ENCODE results near the gene PTGS2.
"Not testable (repeated sequence)": the region's sequence is repeated elsewhere in the genome, so short reads cannot be mapped to it uniquely, and the experiment has no call there.

The PTGS2 gene

GRCh38 chr1:186669784-186670183 is 10.4 kb downstream of the PTGS2 start:
- DNase-seq: not testable (repeated sequence)

GRCh38 chr1:186664217-186664616 is 16.0 kb downstream of the PTGS2 start:
- DNase-seq: not testable (repeated sequence)

GRCh38 chr1:186662752-186663151 is 17.5 kb downstream of the PTGS2 start:
- no peak for DNase-seq

- no peak for DNase-seq
Measured at GRCh38 chr1:186659890-186660341, 20.3 kb downstream of the PTGS2 start.

GRCh38 chr1:186658999-186659398 is 21.2 kb downstream of the PTGS2 start:
- DNase-seq: no peak

GRCh38 chr1:186657481-186657880 is 22.7 kb downstream of the PTGS2 start:
- no peak for DNase-seq

GRCh38 chr1:186655876-186656275 is 24.3 kb downstream of the PTGS2 start:
- no peak for DNase-seq

- DNase-seq: no peak
Measured at GRCh38 chr1:186654741-186655140, 25.5 kb downstream of the PTGS2 start.

GRCh38 chr1:186653312-186653711 is 26.9 kb downstream of the PTGS2 start:
- no peak for DNase-seq

- no peak for DNase-seq
Measured at GRCh38 chr1:186648613-186649012, 31.6 kb downstream of the PTGS2 start.

GRCh38 chr1:186647985-186648384 is 32.2 kb downstream of the PTGS2 start:
- not testable (repeated sequence) for DNase-seq

- DNase-seq: no peak
Measured at GRCh38 chr1:186643614-186644013, 36.6 kb downstream of the PTGS2 start.

- DNase-seq: not testable (repeated sequence)
Measured at GRCh38 chr1:186637567-186637966, 42.7 kb downstream of the PTGS2 start.

- no peak for DNase-seq
Measured at GRCh38 chr1:186636786-186637185, 43.4 kb downstream of the PTGS2 start.

GRCh38 chr1:186634511-186634910 is 45.7 kb downstream of the PTGS2 start:
- no peak for DNase-seq

GRCh38 chr1:186633116-186633515 is 47.1 kb downstream of the PTGS2 start:
- DNase-seq: no peak

GRCh38 chr1:186629341-186629740 is 50.9 kb downstream of the PTGS2 start:
- DNase-seq: no peak

GRCh38 chr1:186628910-186629309 is 51.3 kb downstream of the PTGS2 start:
- no peak for DNase-seq

- no peak for DNase-seq
Measured at GRCh38 chr1:186627019-186627418, 53.2 kb downstream of the PTGS2 start.

GRCh38 chr1:186626356-186626932 is 53.8 kb downstream of the PTGS2 start:
- no peak for DNase-seq

GRCh38 chr1:186623551-186623950 is 56.7 kb downstream of the PTGS2 start:
- DNase-seq: no peak

Data from CD4-positive, alpha-beta T cell treated with Interleukin-6 for 4 hours (primary cell).